ENCODE data around the gene CNIH3.
"Not testable (repeated sequence)": the region's sequence is repeated elsewhere in the genome, so short reads cannot be mapped to it uniquely, and the experiment has no call there.

The CNIH3 gene

DNA sequence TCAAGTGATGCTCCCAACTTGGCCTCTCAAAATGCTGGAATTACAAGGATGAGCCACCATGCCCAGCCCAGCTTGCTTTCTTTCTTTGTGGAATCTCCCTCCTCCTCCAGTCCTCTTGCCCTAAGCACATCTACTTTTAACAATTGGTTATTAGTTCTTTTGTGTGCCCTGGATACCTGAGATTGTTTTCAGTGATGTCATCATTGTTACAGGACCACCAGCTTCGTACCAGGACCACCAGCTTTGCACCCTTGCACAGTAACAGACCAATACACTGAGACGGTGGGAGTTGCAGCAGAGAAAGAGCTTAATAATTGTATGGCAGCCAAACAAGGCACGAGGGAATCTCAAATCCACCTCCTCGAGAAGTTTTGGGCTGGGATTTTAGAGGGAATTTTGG lies 71.3 kb downstream of the CNIH3 start:
- DNase-seq (ENCODE audit: low read depth): no peak

- DNase-seq (ENCODE audit: low read depth): no peak
Observed at GRCh38 chr1:224689374-224689773, 73.3 kb downstream of the CNIH3 start.

DNA sequence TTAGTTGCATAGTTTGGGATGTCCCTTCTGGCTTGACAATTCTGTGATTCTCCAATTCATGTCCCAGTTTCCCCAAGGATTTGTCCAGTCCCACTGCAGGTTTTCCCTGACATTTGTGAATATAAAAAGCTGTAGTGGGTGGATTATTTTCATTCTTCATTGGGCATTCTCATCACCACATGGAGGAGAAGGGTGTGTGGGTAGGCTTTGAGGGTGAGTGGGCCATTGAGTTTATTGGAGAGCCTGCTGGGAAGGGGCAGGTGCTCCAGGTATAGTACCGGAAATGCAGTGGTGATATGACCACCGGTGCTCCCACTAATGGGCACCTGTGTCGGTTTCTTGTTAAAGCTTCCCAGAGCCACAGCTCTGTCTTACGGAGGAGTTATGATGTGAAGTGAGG lies 74.5 kb downstream of the CNIH3 start:
- DNase-seq (ENCODE audit: low read depth): no peak

GRCh38 chr1:224691148-224691925 lies 75.2 kb downstream of the CNIH3 start:
- DNase-seq (ENCODE audit: low read depth): no peak

DNA sequence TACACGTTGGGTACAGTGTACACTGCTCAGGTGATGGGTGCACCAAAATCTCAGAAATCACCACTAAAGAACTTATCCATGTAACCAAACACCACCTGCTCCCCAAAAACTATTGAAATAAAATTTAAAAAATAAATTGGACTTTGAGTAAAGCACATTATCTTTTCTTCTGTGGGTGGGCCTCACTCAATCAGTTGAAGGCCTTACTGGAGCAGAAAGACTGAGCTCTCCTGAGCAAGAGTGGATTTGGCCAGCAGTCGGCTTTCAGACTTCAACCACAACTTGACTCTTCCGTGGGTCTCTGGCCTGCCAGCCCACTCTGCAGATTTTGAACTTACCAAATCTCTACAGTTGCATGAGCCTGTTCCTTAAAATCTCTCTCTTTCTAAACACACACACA lies 78.9 kb downstream of the CNIH3 start:
- DNase-seq (ENCODE audit: low read depth): no peak

- DNase-seq (ENCODE audit: low read depth): no peak
Observed at GRCh38 chr1:224696021-224696420, 79.9 kb downstream of the CNIH3 start.

DNA sequence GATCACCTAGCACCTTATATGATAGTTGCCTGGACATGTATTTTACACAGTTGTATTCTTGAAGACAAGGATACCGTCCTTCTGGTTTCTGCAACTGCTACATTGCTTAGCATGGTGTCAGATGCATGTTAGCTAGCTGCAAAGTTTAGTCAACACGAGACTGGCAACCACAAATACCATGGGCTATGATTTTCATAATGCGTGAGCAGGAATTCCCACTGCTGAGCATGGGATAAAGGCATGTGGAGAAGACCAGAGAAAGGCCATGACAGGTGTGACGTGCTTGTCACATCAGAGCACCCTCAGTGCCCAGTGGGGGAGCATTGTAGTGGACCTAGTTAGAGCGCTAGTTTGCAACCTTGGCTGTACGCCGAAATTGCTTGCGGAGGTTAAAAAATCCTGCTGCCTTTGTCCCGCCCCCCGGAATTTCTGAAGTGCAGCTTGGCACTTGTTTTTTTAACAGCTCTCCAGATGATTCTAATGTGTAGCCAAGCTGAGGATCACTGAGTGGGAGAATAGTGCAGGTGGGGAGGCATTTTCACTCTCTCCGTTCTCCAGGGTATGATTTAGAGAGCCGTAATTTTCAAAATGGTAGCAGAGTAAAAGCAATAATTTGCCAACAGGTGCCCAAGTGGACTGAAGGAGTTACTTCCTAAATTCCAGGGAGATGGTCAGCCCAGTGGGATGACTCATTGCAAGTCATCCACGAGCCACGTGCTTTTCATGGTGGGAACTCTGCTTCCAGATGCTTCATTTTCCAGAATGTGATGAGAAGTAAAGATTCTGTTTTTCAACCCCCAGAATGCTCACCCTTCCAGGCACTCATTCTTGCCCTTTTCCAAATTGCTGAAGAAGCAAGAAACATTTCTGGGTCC lies 81.0 kb downstream of the CNIH3 start:
- DNase-seq (ENCODE audit: low read depth): no peak

- no peak for DNase-seq (ENCODE audit: low read depth)
Observed at GRCh38 chr1:224698015-224698451, 81.9 kb downstream of the CNIH3 start.

GRCh38 chr1:224700918-224701531 lies 84.9 kb downstream of the CNIH3 start:
- DNase-seq (ENCODE audit: low read depth): no peak

DNA sequence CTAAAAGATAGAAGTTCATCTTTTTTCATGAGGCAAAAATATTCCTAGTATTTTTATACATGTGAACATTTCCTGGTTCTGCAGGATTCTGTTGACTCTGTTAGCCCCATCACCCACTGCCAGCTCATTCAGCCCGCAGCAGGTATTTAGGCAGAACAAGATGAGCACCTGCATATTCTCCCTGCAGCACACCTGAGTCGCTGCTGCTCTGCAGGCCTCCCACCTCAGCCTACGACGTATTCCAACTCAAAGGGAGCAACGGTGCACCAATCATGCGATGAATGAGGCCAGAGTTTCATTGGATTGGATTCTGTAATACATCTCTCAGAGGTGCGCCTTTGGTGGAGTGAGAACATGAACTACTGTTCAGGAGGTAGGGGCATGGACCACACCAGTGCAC lies 87.6 kb downstream of the CNIH3 start:
- no peak for DNase-seq (ENCODE audit: low read depth)

GRCh38 chr1:224704107-224704735 lies 88.1 kb downstream of the CNIH3 start:
- no peak for DNase-seq (ENCODE audit: low read depth)

GRCh38 chr1:224705578-224705977 lies 89.5 kb downstream of the CNIH3 start:
- DNase-seq (ENCODE audit: low read depth): no peak

DNA sequence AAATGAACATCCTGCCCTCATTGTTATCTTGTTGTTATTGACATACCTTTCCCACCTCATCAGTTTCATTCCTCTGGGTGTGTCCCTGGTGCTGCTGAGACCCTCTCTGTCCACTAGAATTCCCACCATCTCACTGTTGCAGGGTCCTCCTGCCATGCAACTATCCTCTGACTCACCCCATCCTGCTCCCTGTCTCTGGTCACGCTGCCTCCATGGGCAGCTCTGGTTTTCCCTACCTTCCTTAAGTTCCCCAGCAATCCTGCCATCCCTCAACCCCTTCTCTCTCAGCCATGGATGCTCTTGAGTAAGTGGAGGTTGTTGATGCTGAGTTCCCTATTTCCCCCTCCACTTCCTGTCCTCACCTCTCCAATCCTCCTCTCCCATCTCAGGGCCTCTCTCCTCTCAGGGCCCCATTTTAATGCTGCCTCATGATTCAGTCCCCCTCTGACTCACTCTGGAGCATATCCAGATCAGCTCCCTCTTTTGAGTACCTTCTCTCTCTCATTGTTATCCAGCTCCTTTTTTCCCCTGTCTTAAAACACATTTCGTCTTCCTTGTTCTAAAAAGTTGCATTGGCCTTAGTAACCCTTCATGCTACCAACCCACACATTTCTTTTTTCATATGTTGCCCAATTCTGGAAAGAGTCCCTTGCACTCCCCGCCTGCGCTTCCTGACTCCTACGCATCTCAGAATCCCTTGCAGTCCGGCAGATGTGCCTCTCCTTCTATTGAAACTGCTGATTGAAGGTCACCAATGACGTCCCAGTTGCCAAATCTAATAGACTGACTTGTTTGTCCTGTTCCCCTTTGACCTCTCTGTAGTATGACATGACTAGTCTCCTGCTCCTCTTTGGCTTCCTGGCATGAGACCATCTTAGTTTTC lies 92.0 kb downstream of the CNIH3 start:
- DNase-seq (ENCODE audit: low read depth): no peak

- DNase-seq (ENCODE audit: low read depth): no peak
Observed at GRCh38 chr1:224710196-224710595, 94.1 kb downstream of the CNIH3 start.

DNA sequence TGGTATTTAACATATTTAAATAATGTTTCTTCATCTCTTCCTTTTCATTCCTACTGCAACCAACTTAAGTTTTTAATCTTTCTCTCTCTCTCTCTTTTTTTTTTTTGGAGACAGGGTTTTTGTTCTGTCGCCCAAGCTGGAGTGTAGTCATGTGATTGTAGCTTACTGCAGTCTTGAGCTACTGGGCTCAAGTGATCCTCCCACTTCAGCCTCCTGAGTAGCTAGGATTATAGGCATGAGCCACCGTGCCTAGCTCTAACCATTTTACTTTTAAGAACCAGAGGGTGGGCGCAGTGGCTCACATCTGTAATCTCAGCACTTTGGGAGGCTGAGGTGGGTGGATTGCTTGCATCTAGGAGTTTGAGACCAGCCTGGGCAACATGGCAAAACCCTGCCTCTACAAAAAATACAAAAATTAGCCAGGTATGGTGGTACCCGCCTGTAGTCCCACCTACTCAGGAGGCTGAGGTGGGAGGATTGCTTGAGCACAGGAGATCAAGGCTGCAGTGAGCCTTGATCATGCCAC lies 95.2 kb downstream of the CNIH3 start:
- not testable (repeated sequence) for DNase-seq (ENCODE audit: low read depth)

GRCh38 chr1:224711876-224712275 lies 95.8 kb downstream of the CNIH3 start:
- DNase-seq (ENCODE audit: low read depth): no peak

GRCh38 chr1:224713228-224713627 lies 97.1 kb downstream of the CNIH3 start:
- DNase-seq (ENCODE audit: low read depth): no peak

GRCh38 chr1:224714553-224714952 lies 98.4 kb downstream of the CNIH3 start:
- DNase-seq (ENCODE audit: low read depth): no peak

DNA sequence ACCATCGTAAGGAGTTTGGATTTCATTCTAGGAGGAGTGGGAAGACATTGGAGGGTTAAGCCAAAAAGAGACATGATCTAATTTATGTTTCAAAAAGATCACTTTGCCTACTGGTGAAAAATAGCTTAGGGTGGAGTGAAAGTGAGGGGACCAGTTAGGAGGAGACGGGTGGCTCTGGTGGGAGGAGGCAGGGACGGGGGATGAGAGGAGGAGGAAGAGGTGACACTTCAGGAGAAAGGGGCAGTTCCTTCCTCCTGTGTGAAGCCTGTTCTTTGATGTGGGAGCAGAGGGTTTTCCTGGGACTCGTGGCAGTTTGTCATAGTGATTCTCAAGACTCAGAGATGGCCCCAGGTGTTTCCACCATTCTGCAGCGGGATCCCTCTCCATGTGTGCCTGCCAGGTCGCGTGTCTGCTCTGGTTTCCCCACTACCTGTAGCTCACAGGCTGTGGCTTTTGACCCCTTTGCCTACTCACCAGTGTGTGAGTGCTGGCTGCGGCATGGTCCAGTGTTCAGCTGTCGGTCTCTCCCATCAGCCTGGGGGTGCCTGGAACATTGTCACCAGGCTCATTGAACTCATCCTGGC lies 102.4 kb downstream of the CNIH3 start:
- DNase-seq (ENCODE audit: low read depth): no peak

DNA sequence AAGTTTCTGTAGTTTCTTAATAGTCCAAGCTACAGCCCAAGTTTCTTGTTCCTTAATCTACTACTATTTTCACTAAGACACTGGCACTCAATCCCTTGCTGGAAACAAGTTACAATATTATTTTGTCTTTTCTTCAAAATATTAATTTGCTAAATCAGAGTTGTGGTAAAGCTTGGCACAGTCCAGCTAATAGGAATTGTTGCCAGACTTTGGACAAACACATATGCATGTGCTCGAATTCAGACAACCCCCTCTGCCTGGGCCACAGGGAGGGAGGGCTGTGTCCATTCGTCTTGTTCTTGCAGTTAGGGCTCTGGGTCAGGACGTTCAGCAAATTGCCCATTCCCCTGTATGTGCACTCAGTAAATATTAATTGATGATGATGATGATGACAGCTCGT lies 103.6 kb downstream of the CNIH3 start:
- no peak for DNase-seq (ENCODE audit: low read depth)

DNA sequence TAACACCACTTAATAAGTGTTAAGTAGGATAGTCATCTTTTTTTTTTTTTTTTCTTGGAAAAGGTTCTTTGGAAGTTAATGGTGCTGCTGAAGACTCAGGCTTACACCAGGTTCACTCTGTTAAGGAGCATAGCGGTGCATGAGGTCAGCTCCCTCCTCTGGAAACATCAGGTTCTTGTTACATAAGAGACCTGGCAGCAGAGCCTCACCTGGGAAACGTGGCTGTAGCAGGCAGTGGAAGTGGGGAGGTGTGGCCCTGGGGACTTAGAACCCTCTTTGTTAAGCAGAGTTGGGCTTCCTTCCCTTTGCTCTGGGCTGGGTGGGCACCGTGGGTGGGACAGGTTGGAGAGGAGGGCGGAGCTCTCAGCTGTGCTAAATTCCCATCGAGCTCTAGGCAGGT lies 104.1 kb downstream of the CNIH3 start:
- no peak for DNase-seq (ENCODE audit: low read depth)

Data from T follicular helper cell (primary cell).